HepG2 (cell line): ENCODE results near the gene MYL12B. TPM values are rescaled to one million over a fixed set of nuclear protein-coding genes. Genes with fewer than 3 reads are reported as not detected.
A peak's percentile ranks its signal among the peaks of the same experiment; 100 is the strongest.

ENCODE experiments used
- ATAC-seq: fragments of 200-7000 bp; cut with Tn5 transposase; 3 replicates; pipeline ENCODE4 v1.9.1; 2020; ENCODE audit warnings: mild to moderate bottlenecking, moderate library complexity
- BruUV-seq: library from RNA; stranded (reverse); fragments of 400-500 nt; replicated peaks from 2 replicates; lab custom pipeline; 2021; lab: Mats Ljungman, UMichigan
- CTCF ChIA-PET: fragments of 300-600 bp; formaldehyde crosslinking; extraction: SDS; loops from one replicate; lab custom pipeline; 2021; ENCODE audit warnings: low total read pairs, inconsistent platforms, low intra/inter-chr PET ratio; lab: Yijun Ruan, JAX
- POLR2A ChIA-PET: fragments of 350-600 bp; sonication (Branson Sonifier 250); formaldehyde crosslinking; loops from one replicate; lab custom pipeline; 2020; ENCODE audit warnings: antibody characterized with exemption, inconsistent platforms; lab: Yijun Ruan, JAX
- DNase-seq: peaks from one replicate; pipeline ENCODE4 v3.0.0-alpha.2; 2015; ENCODE audit warnings: low spot score
- FAIRE-seq: peaks from 3 replicates; lab custom pipeline; 2011; peaks lifted over from hg19 to GRCh38; lab: Jason Lieb, UNC
- H2AFZ ChIP-seq: one replicate; pipeline ENCODE4 v1.6.1; 2011; ENCODE audit warnings: low read length, inconsistent platforms
- H3K27ac ChIP-seq: fragments of 300-600 bp; 3 replicates; pipeline ENCODE4 v1.8.0; 2011; ENCODE audit warnings: mixed run types, mild to moderate bottlenecking, mixed read lengths, low read length, inconsistent platforms; ENCODE audit not compliant: insufficient read depth; ENCODE audit errors: extremely low read length
- H3K27me3 ChIP-seq, 2 experiments: fragments of 200-600 bp in 1 of 2; 2 replicates in 1 of 2; 3 replicates in 1 of 2; pipeline versions ENCODE4 v1.6.0 to v1.8.0; 2011; ENCODE audit warnings: low read length in 2 of 2, mild to moderate bottlenecking in 2 of 2, moderate library complexity in 2 of 2, inconsistent platforms in 1 of 2; ENCODE audit not compliant: insufficient read depth in 2 of 2, control insufficient read depth in 1 of 2
- H3K36me3 ChIP-seq, 2 experiments: fragments of 200-600 bp in 1 of 2; replicated peaks in 1 of 2; 2 replicates in 1 of 2; 3 replicates in 1 of 2; pipeline versions ENCODE4 v1.5.1 to v1.8.0; 2011; ENCODE audit warnings: low read length in 2 of 2, inconsistent platforms in 1 of 2; ENCODE audit not compliant: insufficient read depth in 2 of 2, control insufficient read depth in 1 of 2
- H3K4me1 ChIP-seq: 2 replicates; pipeline ENCODE4 v1.5.1; 2012; ENCODE audit warnings: low read length, inconsistent platforms; ENCODE audit not compliant: insufficient read depth
- H3K4me2 ChIP-seq: 2 replicates; pipeline ENCODE4 v1.6.0; 2011; ENCODE audit warnings: low read depth, low read length, inconsistent platforms
- H3K4me3 ChIP-seq, 3 experiments: fragments of 200-600 bp in 1 of 3; sonication (generic), shearing (Covaris generic) in 1 of 3; replicated peaks in 1 of 3; 2 replicates each; pipeline ENCODE4 v1.5.1; 2011 to 2016; ENCODE audit warnings: low read length in 3 of 3, inconsistent platforms in 2 of 3, low read depth in 2 of 3, mild to moderate bottlenecking in 2 of 3, control low read depth in 1 of 3, mixed read lengths in 1 of 3; ENCODE audit not compliant: insufficient read depth in 1 of 3
- H3K79me2 ChIP-seq: one replicate; pipeline ENCODE4 v1.6.1; 2011; ENCODE audit warnings: low read length, inconsistent platforms; ENCODE audit not compliant: insufficient read depth
- H3K9ac ChIP-seq: 2 replicates; pipeline ENCODE4 v1.6.0; 2011; ENCODE audit warnings: mild to moderate bottlenecking, low read depth, low read length, inconsistent platforms; ENCODE audit not compliant: insufficient read depth
- H3K9me3 ChIP-seq: 2 replicates; pipeline ENCODE4 v1.5.1; 2012; ENCODE audit warnings: mild to moderate bottlenecking, low read length
- H4K20me1 ChIP-seq: 2 replicates; pipeline ENCODE4 v1.6.0; 2011; ENCODE audit warnings: inconsistent platforms, mild to moderate bottlenecking, low read length, moderate library complexity; ENCODE audit not compliant: insufficient read depth
- ETV5 ChIP-seq: IDR thresholded peaks from 2 replicates; pipeline ENCODE4 v1.6.1; 2018; ENCODE audit warnings: missing biosample characterization, missing genetic modification reagents, inconsistent platforms, borderline replicate concordance
- GABPB1 ChIP-seq: IDR thresholded peaks from 2 replicates; pipeline ENCODE4 v1.6.1; 2016; ENCODE audit warnings: mild to moderate bottlenecking, missing genetic modification reagents, moderate library complexity, missing compliant biosample characterization
- GZF1 ChIP-seq: sonication (generic); formaldehyde crosslinking; IDR thresholded peaks from 2 replicates; pipeline ENCODE4 v1.5.1; 2020; ENCODE audit warnings: mild to moderate bottlenecking, missing genetic modification reagents
- HNRNPUL1 ChIP-seq: fragments of 200-400 bp; formaldehyde crosslinking; IDR thresholded peaks from 2 replicates; pipeline ENCODE4 v1.6.1; 2017; ENCODE audit warnings: low read depth, mild to moderate bottlenecking, low read length, moderate library complexity
- KLF6 ChIP-seq: IDR thresholded peaks from 2 replicates; pipeline ENCODE4 v1.8.0; 2016; ENCODE audit warnings: missing biosample characterization, missing genetic modification reagents
- NBN ChIP-seq: fragments of 450-650 bp; conservative IDR thresholded peaks from 2 replicates; pipeline ENCODE4 v1.6.1; 2017
- NFKBIZ ChIP-seq: IDR thresholded peaks from 2 replicates; pipeline ENCODE4 v1.6.1; 2018; ENCODE audit warnings: missing genetic modification reagents, missing compliant biosample characterization
- NR2C2 ChIP-seq: sonication (generic); formaldehyde crosslinking; IDR thresholded peaks from 2 replicates; pipeline ENCODE4 v1.4.0; 2020; ENCODE audit warnings: missing genetic modification reagents, mild to moderate bottlenecking, moderate library complexity, borderline replicate concordance
- PCBP2 ChIP-seq: fragments of 200-400 bp; formaldehyde crosslinking; optimal IDR thresholded peaks from 2 replicates; pipeline ENCODE3; 2018; ENCODE audit warnings: low read length, low read depth; ENCODE audit not compliant: poor library complexity, severe bottlenecking
- RARG ChIP-seq: sonication (generic); formaldehyde crosslinking; IDR thresholded peaks from 2 replicates; pipeline ENCODE4 v1.4.0; 2020; ENCODE audit warnings: low read depth, mild to moderate bottlenecking, missing genetic modification reagents
- RBFOX2 ChIP-seq: fragments of 200-400 bp; formaldehyde crosslinking; IDR thresholded peaks from 2 replicates; pipeline ENCODE4 v1.6.1; 2017; ENCODE audit warnings: low read depth, mild to moderate bottlenecking, low read length
- SALL2 ChIP-seq: sonication (generic); formaldehyde crosslinking; IDR thresholded peaks from 2 replicates; pipeline ENCODE4 v1.8.1; 2023; ENCODE audit warnings: mild to moderate bottlenecking, missing genetic modification reagents, inconsistent platforms
- SAP130 ChIP-seq: IDR thresholded peaks from 2 replicates; pipeline ENCODE4 v1.6.1; 2016; ENCODE audit warnings: low read depth
- SOX5 ChIP-seq: IDR thresholded peaks from 2 replicates; pipeline ENCODE4 v1.6.1; 2016; ENCODE audit warnings: borderline replicate concordance
- TAF1 ChIP-seq: sonication (generic); formaldehyde crosslinking; IDR thresholded peaks from 2 replicates; pipeline ENCODE4 v1.4.0; 2020; ENCODE audit warnings: missing genetic modification reagents
- TBL1XR1 ChIP-seq: fragments of 150-350 bp; IDR thresholded peaks from 2 replicates; pipeline ENCODE4 v1.6.1; 2014; ENCODE audit warnings: borderline replicate concordance, low read length; ENCODE audit not compliant: partially characterized antibody
- TBX2 ChIP-seq: sonication (generic); formaldehyde crosslinking; IDR thresholded peaks from 2 replicates; pipeline ENCODE4 v1.5.0; 2020; ENCODE audit warnings: missing genetic modification reagents, mild to moderate bottlenecking, borderline replicate concordance
- ZNF30 ChIP-seq: sonication (generic); formaldehyde crosslinking; IDR thresholded peaks from 2 replicates; pipeline ENCODE4 v1.5.0; 2020; ENCODE audit warnings: mild to moderate bottlenecking, missing genetic modification reagents
- ZNF44 ChIP-seq: sonication (generic); formaldehyde crosslinking; IDR thresholded peaks from 2 replicates; pipeline ENCODE4 v1.5.1; 2020; ENCODE audit warnings: mild to moderate bottlenecking, missing genetic modification reagents
- ZNF598 ChIP-seq: sonication (generic); formaldehyde crosslinking; IDR thresholded peaks from 2 replicates; pipeline ENCODE4 v1.5.1; 2020; ENCODE audit warnings: mild to moderate bottlenecking, missing genetic modification reagents, borderline replicate concordance
- WGBS: methylation state at CpG from one replicate; pipeline ENCODE4 v1.1.6; 2017; ENCODE audit warnings: low lambda C conversion rate; 5-methylcytosine and 5-hydroxymethylcytosine counted together
- in situ Hi-C: cut with HindIII; loops from 2 replicates; pipeline ENCODE4 v1.10.0; 2017; ENCODE audit warnings: low pct_unique_long_range_greater_than_20kb; ENCODE audit not compliant: extremely low pct_ligation_motif_present
- intact Hi-C: fragments of 100-400 bp; cut with micrococcal nuclease; formaldehyde crosslinking; loops from one replicate; pipeline ENCODE4 v1.10.0; 2022; ENCODE audit not compliant: unreplicated experiment
- polyA plus RNA-seq, 8 experiments: library from polyadenylated mRNA; depleted of rRNA in 3 of 8; stranded (reverse) in 7 of 8; unstranded in 1 of 8; fragments of >200 nt; fragmentation: Illumina TruSeq in 4 of 8; extraction: Trizol in 4 of 8; gene quantifications; 2 replicates each; pipeline versions ENCODE4 v1.2.1 to v1.2.3, GENCODE V29; 2011 to 2016; ENCODE audit warnings: low read depth in 4 of 8, missing spikeins in 1 of 8, mixed read lengths in 1 of 8; ENCODE audit not compliant: insufficient read depth in 1 of 8
- total RNA-seq, 5 experiments: library from RNA; depleted of rRNA; stranded (reverse); fragments of >200 nt; fragmentation: Illumina TruSeq; extraction: Trizol; gene quantifications; 2 replicates each; pipeline ENCODE4 v1.2.3, GENCODE V29; 2016; ENCODE audit warnings: low read depth in 1 of 5
- TF ChIP-seq, protein P1 (sequence below): sonication (generic); formaldehyde crosslinking; conservative IDR thresholded peaks from 2 replicates; pipeline ENCODE4 v1.8.0; 2022; ENCODE audit warnings: low read depth, missing genetic modification reagents
- TF ChIP-seq, protein P2 (sequence below): sonication (generic); formaldehyde crosslinking; IDR thresholded peaks from 2 replicates; pipeline ENCODE4 v1.8.1; 2023; ENCODE audit warnings: mild to moderate bottlenecking, inconsistent platforms, moderate library complexity, missing genetic modification reagents, borderline replicate concordance

The MYL12B gene
- total and polyA plus RNA-seq, 2 of the 13 experiments (the other 11 are each of a cell fraction or from before 2014, with no cell fraction given): 265 to 340 TPM

DNA sequence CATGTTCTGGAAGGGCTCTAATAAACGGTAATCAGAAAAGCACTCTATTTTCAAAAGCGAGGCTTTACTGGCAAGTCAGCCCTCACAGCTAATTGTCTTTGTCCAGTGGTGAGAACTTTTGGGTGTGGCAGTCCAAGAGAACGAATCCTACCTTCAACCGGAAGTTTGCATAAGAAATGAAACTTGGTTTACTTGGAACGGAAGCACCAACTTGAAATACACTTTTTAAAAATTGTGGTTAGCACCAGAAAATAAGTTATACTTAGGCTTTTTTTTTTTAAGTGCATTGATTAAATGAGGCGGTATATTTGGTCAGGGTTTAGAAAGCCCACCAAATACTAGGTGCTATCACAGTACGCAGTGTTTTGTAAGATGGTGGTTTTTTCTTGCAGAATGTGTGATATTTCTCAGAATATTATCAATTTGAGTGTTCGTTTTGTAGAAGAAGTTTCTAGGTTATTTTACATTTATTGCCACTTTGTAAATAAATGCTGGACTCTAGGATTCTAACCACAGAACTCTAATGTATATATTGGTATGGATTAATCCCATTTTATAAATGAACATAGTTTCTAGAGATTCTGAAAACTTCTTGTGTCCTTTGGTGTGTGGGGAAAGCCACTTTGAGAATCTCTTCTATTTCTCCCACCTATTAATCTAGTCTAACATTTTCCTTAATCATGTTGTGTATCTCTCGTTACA is 13.1 kb upstream of the MYL12B start:
- DNase-seq (peak; percentile 61), FAIRE-seq (peak; percentile 47), ATAC-seq (no peak)
- Histone ChIP-seq H4K20me1 (peaks cover 13% of the 10 kb centered on the region; the same call in 1 of the 2 replicates), H2AFZ (no peak overlapping the region), H3K9me3 (no peaks in the 10 kb centered on the region), H3K4me1 (peaks cover 60% of the 10 kb centered on the region), H3K4me2 (peak overlapping the region; percentile 63), H3K27ac (peak overlapping the region; percentile 93), H3K9ac (peak overlapping the region; percentile 94), H3K36me3 (peaks cover 0 to 7% of the 10 kb centered on the region in 2 experiments; a peak in 2 of 5 replicates), H3K79me2 (peaks cover 75% of the 10 kb centered on the region), H3K4me3 (peak overlapping the region; percentile 92 to 94 (median 93)), H3K27me3 (no peaks in the 10 kb centered on the region; a peak in 2 of 5 replicates)
- 12% methylated on average over 9 of the region's 9 CpGs for WGBS
- no TSS peak for BruUV-seq
- intact Hi-C loops (loop anchor here (5.0 kb wide), 1 partner anchor 47 kb away; no protein-coding TSS in a partner anchor), in situ Hi-C loops (loop anchor here (5.0 kb wide), 2 partner anchors 97 to 317 kb away; no protein-coding TSS in a partner anchor)
- ChIA-PET CTCF (no interaction called here), POLR2A (interaction anchor here (1.1 to 5.4 kb wide), 8 partner anchors 8 to 336 kb away, joined by 3 to 54 read pairs (median 9); no protein-coding TSS in a partner anchor)
- TF ChIP-seq ETV5 (CRISPR knock-in tag) (peak; percentile 62; the same call in 1 of the 2 replicates), KLF6 (no peak), ZNF598 (no peak), PCBP2 (no peak), NFKBIZ (CRISPR knock-in tag) (no peak), SALL2 (CRISPR knock-in tag) (no peak), GZF1 (CRISPR knock-in tag) (no peak), HNRNPUL1 (no peak), SAP130 (CRISPR knock-in tag) (peak; percentile 84), SOX5 (CRISPR knock-in tag) (peak; percentile 35; the same call in 1 of the 2 replicates), GABPB1 (CRISPR knock-in tag) (peak; percentile 56; the same call in 1 of the 2 replicates), RBFOX2 (peak; percentile 50; the same call in 1 of the 2 replicates), TAF1 (CRISPR knock-in tag) (no peak), NR2C2 (CRISPR knock-in tag) (0 out of 2 replicates have a peak, but pooled peaks have one; percentile 23), TBX2 (CRISPR knock-in tag) (no peak), ZNF30 (CRISPR knock-in tag) (no peak), RARG (CRISPR knock-in tag) (no peak), TBL1XR1 (no peak), ZNF44 (CRISPR knock-in tag) (no peak), NBN (no peak)
- TF ChIP-seq, protein P1, sequence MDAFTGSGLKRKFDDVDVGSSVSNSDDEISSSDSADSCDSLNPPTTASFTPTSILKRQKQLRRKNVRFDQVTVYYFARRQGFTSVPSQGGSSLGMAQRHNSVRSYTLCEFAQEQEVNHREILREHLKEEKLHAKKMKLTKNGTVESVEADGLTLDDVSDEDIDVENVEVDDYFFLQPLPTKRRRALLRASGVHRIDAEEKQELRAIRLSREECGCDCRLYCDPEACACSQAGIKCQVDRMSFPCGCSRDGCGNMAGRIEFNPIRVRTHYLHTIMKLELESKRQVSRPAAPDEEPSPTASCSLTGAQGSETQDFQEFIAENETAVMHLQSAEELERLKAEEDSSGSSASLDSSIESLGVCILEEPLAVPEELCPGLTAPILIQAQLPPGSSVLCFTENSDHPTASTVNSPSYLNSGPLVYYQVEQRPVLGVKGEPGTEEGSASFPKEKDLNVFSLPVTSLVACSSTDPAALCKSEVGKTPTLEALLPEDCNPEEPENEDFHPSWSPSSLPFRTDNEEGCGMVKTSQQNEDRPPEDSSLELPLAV (CRISPR knock-in tag): no peak
- TF ChIP-seq, protein P2, sequence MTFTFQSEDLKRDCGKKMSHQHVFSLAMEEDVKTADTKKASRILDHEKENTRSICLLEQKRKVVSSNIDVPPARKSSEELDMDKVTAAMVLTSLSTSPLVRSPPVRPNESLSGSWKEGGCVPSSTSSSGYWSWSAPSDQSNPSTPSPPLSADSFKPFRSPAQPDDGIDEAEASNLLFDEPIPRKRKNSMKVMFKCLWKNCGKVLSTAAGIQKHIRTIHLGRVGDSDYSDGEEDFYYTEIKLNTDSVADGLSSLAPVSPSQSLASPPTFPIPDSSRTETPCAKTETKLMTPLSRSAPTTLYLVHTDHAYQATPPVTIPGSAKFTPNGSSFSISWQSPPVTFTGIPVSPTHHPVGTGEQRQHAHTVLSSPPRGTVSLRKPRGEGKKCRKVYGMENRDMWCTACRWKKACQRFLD (CRISPR knock-in tag): no peak
